Muscle of back (tissue), 11 donors: ENCODE results near the gene MAPT. TPM values are rescaled to one million over a fixed set of nuclear protein-coding genes. Genes with fewer than 3 reads are reported as not detected.

ENCODE experiments used
- DNase-seq, 3 donors: peaks; one replicate each; pipeline versions ENCODE4 v3.0.0 to v3.0.0-alpha.2; 2013
- polyA plus RNA-seq, 10 donors: library from polyadenylated mRNA; unstranded; fragments of 120-200 nt; gene quantifications; one replicate each; pipeline ENCODE4 v1.2.1, GENCODE V29; 2013; ENCODE audit not compliant: insufficient read length in 10 of 10

Gene MAPT
- polyA plus RNA-seq, 10 donors = 6.6 to 13.7 (median 9.4) TPM

GRCh38 chr17:46046957-46047356, 152.6 kb downstream of the MAPT start:
- DNase-seq = no peak

GRCh38 chr17:46047398-46047797, 153.0 kb downstream of the MAPT start:
- no peak for DNase-seq

- DNase-seq = no peak
These were observed 153.5 kb downstream of the MAPT start for GRCh38 chr17:46047856-46048255.

DNA sequence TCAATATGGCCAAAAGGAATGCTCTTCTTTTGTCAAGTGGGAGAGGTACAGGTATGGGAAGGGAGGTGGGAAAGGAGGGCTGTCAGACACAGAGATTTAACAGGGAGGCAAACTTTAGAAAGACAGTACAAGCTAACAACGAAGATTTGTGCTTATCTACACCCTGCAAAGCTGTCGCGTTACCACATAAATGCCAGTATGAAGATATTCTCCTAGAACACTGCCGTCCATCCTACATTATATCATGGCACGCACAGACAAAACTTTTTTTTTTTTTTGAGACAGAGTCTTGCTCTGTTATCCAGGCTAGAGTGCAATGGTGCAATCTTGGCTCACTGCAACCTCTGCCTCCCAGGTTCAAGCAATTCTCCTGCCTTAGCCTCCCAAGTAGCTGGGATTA, 155.3 kb downstream of the MAPT start:
- DNase-seq = no peak

DNA sequence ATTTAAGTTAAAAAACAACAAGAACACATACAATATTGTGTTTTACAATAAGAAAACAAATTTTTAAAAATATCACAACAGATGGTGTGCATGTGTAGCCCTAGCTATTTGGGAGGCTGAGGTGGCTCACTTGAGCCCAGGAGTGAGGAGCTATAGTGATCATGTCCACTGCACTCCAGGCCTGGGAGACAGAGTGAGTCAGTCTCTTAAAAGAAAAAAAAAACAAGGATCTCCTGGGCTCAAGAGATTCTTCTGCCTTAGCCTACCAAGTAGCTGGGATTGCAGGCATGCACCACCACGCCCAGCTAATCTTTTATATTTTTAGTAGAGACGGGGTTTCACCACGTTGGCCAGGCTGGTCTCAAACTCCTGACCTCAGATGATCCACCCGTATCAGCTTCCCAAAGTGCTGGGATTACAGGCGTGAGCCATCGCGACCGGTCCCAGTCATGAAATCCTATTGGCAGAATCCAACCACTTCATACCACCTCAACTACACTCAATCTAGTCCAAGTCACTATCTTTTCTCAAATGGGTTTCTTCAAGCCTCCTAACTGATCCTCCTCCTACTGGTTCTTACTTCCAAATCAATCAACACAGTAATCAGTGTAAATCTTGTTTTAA, 159.7 kb downstream of the MAPT start:
- DNase-seq = no peak

DNA sequence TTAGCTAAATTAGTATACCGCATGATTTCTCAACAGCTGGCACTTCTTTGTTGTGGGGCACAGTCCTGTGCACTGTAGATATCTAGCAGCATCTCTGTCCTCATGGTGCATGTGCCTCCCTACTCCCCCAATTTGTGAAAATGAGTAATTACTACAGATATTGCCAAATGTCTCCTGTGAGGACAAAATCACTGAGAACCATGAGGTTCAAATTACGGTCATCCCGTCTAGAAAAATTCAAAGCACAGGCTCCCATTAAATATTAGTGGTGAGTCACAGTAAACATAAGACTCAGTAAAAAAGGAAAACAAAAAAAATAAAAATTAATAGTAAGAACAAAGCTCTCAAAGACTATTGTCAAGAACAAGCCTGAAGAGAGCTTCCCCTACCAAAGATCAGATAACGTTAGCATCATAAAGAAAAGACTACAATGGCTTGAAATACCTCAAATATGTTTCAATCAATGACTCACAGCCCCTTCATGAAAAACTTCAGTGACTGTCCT, 162.5 kb downstream of the MAPT start:
- peak in 1 of 3 donors; percentile 12 for DNase-seq

DNA sequence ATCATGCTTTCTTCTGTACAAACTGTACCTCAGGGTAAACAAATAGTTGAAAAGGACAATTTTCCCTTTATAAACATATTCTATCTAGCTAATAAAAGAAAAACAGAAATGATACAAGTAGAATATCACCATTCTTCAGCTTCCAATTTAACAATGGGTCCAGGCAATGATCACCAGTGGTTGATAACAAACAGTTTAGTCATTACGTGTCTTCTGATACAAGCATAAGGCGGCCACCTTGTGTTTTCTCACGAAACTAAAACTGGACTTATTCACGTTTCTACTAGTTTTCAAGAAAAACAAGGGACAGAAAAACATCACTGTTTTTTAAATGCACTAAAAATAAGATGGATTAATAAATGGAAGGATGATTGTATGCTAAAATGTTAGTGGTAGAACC, 163.0 kb downstream of the MAPT start:
- DNase-seq = no peak

DNA sequence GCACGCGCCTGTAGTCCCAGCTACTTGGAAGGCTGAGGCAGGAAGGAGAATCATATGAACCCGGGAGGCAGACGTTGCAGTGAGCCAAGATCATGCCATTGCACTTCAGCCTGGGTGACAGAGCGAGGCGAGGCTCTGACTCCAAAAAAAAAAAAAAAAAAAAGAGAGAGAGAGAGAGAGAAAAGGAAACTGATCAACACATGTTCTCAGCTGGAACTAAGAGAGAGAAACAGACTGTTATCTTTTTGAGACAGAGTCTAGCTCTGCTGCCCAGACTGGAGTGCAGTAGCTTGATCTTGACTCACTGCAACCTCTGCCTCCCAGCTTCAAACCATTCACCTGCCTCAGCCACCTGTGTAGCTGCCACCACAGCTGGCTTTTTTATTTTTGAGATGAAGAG, 165.1 kb downstream of the MAPT start:
- no peak for DNase-seq

GRCh38 chr17:46060461-46060860, 166.1 kb downstream of the MAPT start:
- no peak for DNase-seq

DNA sequence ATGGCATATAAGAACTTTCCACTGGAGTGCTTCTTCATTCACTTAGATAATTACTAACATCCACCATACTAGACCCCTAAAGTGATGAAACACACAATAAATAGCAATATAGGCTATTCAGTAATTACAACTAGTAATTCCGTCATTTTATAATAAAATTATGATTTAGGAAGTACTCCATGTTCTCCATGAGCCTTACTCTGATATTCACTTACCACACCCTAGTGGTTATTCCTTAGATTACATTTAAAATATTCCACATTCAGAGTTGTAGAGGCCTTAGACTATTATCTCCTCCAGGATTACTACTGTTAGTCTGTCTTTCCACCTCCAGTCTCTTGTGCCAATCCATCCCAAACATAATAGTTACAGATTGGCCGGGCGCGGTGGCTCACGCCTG, 167.1 kb downstream of the MAPT start:
- DNase-seq = no peak

DNA sequence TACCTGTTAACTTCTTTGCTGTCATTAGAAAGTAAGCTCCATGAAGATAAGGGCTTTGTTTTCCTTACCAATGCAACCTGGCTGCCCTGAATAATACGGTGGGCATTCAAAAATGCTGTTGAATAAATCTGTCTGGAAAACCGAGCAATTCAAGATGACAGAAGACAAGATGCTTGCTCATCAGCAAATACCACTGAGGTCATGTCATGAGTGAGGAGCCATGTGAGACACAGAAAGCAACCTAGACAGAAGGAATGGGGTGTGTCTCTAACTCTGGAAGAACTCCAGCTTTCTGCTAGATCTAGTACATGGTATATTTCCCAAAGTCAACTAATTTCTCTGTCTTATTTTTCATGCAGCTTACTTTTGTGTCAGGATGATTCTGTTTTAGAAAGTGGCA, 168.9 kb downstream of the MAPT start:
- peak in 2 of 3 donors; percentile 17 to 65 for DNase-seq

GRCh38 chr17:46064460-46064859, 170.1 kb downstream of the MAPT start:
- no peak for DNase-seq

DNA sequence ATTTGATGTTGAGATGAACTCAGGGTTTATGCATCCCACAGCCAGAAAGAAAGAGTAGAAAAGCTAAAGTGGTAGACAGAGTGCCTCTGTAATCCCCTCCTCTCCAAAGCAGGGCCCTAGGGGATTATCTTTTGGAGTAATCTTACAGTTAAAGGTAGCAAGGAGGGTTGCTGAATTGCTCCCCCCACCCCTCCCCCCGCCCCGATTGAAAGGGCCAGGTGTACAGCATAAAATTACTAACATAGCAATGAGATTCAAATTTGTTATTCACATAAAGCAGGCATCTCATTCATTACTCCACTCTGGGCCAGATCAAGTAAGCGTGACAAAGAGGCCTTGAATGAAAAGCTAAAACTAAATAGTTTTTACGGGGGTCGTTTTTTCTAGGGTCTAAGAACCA, 177.4 kb downstream of the MAPT start:
- no peak for DNase-seq

DNA sequence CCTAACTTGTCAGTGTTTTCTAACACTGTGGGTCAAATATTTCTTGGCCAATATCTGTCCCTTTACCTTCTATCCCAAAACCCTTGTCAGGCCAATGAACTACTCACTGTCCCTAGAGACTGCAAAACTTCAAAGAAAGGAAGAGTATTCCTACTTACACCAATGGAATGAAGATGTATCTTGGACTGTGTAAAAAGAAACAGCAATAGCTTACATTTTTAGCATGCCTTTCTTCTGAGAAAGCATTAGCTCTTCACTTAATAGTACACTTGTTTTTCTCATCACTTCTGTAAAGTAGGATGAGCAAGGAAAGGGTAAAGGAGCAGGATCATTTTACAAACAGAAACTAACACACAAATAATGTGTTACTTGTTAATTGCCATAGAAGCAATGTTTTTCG, 178.6 kb downstream of the MAPT start:
- DNase-seq = peak in 2 of 3 donors; percentile 18 to 37

- no peak for DNase-seq
These were observed 180.2 kb downstream of the MAPT start for GRCh38 chr17:46074540-46074939.

Other genes with a start within 250 kb of the MAPT start
- under 1 TPM in 5 of 10 donors, not detected in 5; 0.21 to 0.66 (median 0.26) TPM for gene CRHR1, start 110.2 kb upstream of the MAPT start, polyA plus RNA-seq
- gene SPPL2C, start 49.7 kb upstream of the MAPT start, polyA plus RNA-seq = not detected
- gene STH, start 104.7 kb downstream of the MAPT start, polyA plus RNA-seq = not detected